ENCODE data around the gene NFKBIB.
A peak's percentile ranks its signal among the peaks of the same experiment; 100 is the strongest.

The NFKBIB gene

GRCh38 chr19:38893341-38893771 is 6.4 kb upstream of the NFKBIB start:
- TF ChIP-seq CTCF (conservative IDR thresholded peaks at IDR 0.05; ENCODE audit: low read depth), result no peak
- no peak for DNase-seq (ENCODE audit: low spot score)
- CTCF ChIA-PET, result no interaction called here
- peak overlapping the region; percentile 9; the same call in 1 of the 2 replicates for H3K27ac ChIP-seq
- POLR2A ChIA-PET (ENCODE audit: low non-redundant PET), result no interaction called here

- CTCF ChIA-PET, result interaction anchor here (0.5 to 0.7 kb wide), 3 partner anchors 25 to 469 kb away, joined by 3 to 4 read pairs (median 3); no protein-coding TSS in a partner anchor
- TF ChIP-seq CTCF (conservative IDR thresholded peaks at IDR 0.05; ENCODE audit: low read depth), result no peak
- no peak overlapping the region; the same call in 1 of the 2 replicates for H3K27ac ChIP-seq
- POLR2A ChIA-PET (ENCODE audit: low non-redundant PET), result no interaction called here
- no peak for DNase-seq (ENCODE audit: low spot score)
Observed at GRCh38 chr19:38894968-38895367, 4.8 kb upstream of the NFKBIB start.

- TF ChIP-seq CTCF (conservative IDR thresholded peaks at IDR 0.05; ENCODE audit: low read depth), result no peak
- CTCF ChIA-PET, result no interaction called here
- H3K27ac ChIP-seq, result peak overlapping the region; percentile 72
- DNase-seq (ENCODE audit: low spot score), result no peak
- POLR2A ChIA-PET (ENCODE audit: low non-redundant PET), result no interaction called here
Observed at GRCh38 chr19:38898788-38899446, 852 bp upstream of the NFKBIB start.

GRCh38 chr19:38900202-38900629 is 447 bp downstream of the NFKBIB start:
- peak; percentile 64 for DNase-seq (ENCODE audit: low spot score)
- CTCF ChIA-PET, result interaction anchor here (1.1 kb wide), 1 partner anchor 29 kb away, joined by 7 read pairs; no protein-coding TSS in a partner anchor
- peak overlapping the region; percentile 72 for H3K27ac ChIP-seq
- no peak for TF ChIP-seq CTCF (conservative IDR thresholded peaks at IDR 0.05; ENCODE audit: low read depth)
- POLR2A ChIA-PET (ENCODE audit: low non-redundant PET), result no interaction called here

GRCh38 chr19:38900743-38901190 is 998 bp downstream of the NFKBIB start:
- H3K27ac ChIP-seq, result no peak overlapping the region
- TF ChIP-seq CTCF (conservative IDR thresholded peaks at IDR 0.05; ENCODE audit: low read depth), result no peak
- POLR2A ChIA-PET (ENCODE audit: low non-redundant PET), result no interaction called here
- CTCF ChIA-PET, result interaction anchor here (0.6 to 1.1 kb wide), 4 partner anchors 15 to 29 kb away, joined by 3 to 7 read pairs (median 4); no protein-coding TSS in a partner anchor
- DNase-seq (ENCODE audit: low spot score), result no peak

- ChIA-PET CTCF (no interaction called here), POLR2A (ENCODE audit: low non-redundant PET) (no interaction called here)
- TF ChIP-seq CTCF (conservative IDR thresholded peaks at IDR 0.05; ENCODE audit: low read depth), result no peak
- DNase-seq (ENCODE audit: low spot score), result no peak
- no peak overlapping the region for H3K27ac ChIP-seq
Observed at GRCh38 chr19:38901683-38902082, 1.9 kb downstream of the NFKBIB start.

Data from RWPE1 (cell line).